NCI-H345 (cell line): ENCODE data around the gene LRTM2.

ENCODE experiments used
- DNase-seq: peaks from one replicate; lab custom pipeline; 2025; lab: John Stamatoyannopoulos, UW

Gene LRTM2

DNA sequence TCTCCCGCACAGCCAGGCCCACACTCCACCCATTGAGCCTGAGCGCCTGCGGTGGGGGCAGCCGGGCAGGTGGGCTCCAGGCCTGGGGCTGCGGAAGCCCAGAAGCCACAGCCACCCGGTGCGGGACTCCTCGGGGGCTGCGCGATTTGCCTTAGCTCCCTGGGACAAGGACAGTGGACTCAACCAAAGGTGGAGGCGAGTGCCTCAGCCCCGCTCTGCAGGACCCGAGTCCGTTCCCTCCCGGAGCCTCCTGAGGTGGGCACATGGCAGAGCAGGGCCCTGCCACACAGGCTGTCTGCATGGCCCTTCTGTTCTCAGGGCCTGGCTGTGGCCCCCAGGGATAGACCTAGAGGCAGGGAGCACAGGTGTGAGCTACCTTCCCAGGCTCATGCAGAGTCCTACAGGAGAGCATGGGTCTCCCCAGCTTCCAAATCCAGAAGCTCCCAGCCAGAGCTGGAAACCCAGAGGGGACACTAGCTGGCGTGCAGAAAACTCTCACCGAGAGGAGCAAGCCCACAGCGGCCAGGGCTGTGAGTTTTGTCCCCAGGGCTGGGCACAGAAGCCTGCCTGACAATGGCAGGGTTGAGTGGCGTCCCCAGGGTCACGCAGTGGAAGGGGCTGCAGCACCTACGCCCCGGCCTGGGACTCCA, 22.2 kb upstream of the LRTM2 start:
- DNase-seq = no peak

DNA sequence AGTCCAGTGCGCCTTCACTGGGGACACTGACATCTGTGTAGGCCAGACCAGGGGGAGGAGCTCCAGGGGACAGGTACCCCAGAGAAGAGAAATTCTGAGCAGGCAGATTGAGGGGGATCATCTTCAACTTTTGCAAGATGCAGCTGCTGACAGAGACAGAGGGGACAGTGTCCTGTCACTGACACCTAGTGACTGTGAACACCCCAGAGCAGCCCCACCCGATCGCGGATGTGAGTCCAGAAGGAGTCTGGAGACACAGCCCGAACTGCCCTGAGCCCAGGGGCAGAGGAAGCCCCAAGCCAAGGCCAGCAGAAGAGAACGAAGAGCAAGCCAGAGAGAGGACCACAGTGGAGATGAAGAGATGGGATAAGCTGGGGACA, 21.7 kb upstream of the LRTM2 start:
- DNase-seq = no peak

DNA sequence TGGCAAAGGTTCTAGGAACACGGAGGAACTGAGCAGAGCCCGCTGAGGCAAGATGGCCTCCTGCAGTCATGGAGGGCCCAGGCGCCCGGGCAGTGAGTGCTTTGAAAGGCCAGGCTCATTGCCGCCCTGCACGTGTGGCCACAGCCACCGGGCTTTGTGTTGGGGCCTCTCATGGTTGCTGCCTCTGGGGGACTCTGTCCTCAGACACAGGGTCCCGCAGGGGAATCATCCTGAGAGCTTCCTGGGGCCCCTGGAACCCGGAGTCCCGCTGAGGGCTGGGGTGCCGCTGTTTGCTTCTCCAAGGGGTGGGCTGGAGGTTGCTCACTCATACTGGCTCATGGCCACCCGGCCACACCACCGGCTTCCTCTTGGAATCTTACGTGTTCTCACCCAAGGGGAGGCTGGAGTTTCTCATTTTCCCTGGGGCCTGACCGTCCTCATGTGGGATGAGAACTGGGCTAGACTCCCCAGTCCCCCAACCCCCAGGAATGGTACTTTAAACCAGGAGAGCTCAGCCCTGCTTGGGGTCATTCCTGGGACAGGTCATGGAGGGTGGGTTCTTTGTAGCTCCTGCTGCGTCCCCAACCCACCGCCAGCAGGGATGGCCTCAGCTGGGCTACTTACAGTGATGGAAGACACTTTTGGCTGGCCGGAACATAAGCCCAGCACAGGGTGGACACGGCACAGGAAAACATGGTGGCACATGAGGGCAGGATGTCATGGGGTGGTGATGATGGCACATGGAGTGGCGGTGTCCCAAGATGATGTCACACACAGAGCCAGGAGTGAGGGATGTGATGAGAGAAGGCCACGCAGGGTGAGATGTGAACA, 21.1 kb upstream of the LRTM2 start:
- DNase-seq = no peak

DNA sequence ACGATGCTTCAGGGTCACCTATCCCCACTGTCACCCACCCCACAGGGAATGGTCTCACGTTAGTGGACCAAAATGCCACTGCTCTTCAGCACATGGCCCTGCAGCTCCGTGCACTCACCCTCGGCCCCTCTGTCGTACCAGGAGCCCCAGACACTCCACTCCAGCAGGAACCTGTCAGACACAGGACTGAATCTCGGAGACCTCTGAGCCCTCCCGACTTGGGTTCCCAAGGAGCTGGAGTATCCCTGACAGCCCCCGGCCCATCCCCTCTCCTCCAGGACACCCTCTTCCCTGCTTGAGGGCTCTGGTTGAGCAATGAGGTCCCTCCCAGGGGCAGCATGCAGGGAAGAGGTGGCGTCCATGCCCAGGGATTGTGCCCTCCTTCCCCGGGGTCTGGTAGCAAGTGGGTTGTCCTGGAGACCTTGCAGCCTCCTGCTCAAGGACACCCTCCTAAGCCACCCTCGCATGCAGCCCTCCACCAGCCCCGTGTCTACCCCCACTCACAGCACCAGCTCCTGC, 20.4 kb upstream of the LRTM2 start:
- no peak for DNase-seq

DNA sequence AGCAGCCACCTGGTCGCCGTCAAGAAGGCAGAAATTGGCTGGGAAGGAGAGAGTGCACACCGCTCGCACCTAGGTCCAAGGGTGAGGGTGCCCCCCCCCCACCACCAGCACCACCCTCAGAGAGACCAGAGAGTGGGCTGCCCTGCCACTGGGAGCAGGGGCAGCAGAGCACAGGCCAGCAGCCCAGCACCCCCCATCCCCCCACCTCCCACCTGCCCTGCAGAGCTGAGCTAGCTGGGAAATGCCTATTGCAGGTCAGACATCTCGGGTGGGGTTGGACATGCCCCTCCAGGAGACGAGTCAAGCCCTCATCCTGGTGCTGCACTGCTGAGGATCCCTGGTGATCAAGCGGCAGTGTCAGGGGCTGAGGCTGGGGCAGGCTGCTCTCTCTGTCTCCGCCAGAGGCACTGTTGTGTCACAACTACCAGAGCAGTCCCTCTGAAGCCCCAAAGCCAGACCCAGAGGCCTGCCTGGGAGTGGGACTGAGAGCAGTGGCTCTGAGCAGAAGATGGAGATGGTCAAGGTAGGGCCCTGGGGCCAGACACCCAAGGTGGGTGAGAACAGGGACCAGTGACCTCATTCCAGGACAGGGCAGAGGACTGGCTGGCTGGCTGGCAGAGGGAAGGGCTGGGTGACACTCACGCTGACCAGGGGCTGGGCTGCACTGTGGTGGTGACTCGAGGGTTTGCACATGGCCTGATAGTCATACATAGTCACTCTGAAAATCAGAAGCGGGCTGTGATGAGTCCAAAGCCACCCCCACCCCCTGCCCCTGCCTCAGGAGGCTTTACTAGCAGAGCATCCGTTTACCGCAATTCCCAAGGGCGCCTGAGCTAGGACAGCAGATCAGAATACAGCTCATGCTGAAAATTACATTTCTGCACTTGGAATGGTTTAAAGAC, 19.7 kb upstream of the LRTM2 start:
- DNase-seq = no peak

DNA sequence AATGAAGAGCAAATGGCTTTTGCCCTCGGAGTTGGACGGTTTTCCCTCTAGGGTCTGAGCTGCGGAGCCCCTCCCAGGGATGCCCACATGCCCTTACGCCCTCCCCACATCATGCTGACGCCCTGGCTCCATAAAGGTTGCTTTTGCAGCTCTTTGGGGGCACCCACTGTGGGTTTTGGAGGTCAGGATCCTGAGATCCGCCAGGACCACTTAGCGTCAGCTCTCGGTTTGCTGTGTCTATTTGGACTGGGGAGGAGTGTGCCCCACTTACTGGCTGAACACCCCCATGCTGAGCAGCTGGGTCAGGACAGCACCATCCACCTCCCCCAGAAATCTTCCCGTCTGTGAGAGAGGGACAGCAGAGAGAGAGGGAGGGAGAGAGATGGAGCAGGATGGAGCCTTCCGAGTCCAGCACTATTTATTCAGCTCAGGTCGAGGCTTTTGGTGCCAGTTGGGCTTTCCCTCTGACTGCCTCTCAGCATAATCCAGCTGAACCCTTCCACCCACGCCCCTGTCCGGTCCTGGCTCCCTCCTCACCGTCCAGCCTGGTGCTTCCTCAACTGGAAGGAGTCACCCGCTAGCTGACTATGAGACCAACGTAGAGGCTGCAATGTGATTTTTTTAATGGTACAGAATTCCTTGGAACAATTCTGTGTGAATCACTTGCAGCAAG, 18.9 kb upstream of the LRTM2 start:
- no peak for DNase-seq

DNA sequence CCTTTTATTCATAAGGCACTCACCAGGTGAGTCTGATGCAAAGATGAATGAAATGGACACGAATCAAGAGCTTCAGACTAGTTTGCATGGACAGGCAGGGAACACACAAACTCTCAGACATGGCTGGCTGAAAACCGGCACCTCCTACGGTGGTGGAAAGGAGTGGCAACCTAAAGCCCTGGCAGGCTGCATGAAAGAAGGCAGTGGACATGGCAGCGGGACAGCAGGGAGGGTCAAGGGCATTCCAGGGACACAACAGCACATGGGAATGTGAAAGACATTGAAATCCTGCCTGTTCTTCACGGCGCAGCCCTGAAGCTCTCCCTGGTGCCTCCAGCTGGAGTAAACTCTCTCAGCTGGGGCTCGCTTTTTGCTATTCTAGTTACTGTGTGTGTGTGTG, 16.6 kb upstream of the LRTM2 start:
- DNase-seq = no peak

DNA sequence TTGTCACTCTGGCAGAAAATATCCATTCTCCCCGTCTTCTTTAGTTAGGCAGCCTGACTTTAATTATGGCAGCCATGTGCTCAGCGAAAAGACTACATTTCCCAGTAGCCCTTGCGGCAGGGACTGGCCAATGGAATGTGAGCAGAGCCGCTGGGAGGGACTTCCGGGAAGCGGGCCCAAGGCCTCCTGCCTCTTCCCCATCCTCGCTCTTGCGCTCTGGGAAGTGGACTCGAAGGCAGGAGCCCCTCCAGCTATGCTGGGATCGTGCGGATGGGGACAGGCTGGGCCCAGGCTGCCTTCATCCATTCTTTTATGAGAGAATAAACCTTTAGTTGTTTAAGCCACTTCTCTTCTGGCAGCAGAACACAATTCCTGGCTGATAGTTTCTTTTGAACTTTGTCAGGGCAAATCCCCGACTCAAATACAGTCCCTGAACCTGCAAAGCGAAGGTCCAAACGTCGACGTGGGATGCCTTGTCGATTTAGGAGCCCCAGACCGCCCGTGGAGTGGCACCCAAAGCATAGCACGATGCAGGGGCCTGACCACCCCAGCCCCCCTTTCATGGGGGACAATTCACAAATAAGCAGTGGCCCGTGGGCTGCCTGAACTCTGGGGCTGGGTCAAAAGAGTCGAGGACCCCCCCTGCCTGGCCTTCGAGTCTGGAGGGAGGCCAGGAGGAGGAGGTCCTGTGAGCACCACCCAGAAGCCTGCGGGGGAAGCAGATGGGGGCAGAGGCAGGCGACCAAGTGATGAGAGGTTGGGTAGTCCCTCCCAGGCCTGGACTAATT, 15.6 kb upstream of the LRTM2 start:
- peak; percentile 52 for DNase-seq

DNA sequence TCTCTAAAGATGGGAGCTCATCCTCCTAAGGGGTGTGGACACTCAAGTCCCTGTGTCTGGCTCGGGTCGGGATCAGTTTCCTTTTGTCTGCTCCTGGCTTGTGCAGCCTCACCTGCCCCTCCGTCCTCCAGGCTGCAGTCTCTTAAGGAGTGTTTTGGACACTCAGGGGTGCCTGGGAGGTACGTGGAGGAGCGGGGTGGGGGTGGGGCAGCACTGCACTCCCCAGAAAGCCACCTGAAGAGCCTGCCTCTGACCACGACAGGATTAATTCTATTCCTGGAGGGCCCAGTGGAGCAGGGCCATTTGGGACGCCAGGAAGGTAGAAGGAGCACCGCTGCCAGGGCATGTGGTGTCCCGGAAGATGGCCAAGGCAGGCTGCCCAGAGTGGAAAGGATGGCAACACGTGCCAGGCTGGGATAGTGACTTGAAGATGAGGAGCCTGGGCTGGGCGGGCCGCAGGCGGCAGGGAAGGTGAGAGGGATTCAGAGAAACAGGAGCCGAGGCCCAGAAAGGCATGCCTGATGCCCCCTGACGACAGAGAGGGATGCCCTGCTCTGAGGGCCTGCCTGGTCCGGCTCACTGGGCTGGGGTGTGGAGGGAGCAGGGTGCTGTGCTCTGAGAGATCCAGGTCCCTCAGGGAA, 14.8 kb upstream of the LRTM2 start:
- no peak for DNase-seq

DNA sequence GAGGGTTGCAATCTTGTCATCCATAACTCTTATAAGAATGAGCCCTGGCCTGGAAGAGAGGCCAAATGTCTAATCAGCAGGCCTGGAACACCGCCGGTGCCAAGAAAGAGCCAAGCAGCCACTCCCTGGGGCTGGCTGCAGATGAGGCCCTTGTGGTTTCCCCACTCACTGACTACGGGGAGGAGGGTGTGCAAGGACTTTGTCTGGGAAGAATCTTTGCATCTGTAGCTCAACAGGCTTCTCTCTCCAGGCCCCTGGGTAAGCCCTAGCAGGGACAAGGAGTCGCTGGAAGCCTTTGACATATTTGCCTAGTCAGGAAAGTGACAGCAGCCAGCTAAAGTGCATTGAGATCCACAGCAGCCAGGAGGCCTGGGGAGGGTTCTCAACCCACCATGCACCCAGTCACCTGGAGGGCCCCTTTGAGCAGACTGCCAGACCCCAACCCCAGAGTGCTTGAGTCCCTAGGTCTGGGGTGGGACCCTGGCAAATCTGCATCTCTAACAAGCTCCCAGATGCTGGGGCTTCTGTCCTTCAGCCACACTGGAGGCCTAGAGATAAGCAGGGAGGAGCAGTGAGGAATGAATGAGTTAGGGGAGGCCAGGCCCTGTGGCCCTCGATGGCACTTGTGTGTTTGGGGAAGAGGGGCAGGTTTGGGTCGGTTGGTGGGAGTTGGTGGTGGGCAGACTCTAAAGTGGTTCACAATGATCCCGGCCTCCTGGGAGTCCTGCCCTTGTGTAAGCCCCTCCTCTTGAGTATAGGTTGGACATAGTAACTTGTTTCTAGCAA, 13.9 kb upstream of the LRTM2 start:
- no peak for DNase-seq

DNA sequence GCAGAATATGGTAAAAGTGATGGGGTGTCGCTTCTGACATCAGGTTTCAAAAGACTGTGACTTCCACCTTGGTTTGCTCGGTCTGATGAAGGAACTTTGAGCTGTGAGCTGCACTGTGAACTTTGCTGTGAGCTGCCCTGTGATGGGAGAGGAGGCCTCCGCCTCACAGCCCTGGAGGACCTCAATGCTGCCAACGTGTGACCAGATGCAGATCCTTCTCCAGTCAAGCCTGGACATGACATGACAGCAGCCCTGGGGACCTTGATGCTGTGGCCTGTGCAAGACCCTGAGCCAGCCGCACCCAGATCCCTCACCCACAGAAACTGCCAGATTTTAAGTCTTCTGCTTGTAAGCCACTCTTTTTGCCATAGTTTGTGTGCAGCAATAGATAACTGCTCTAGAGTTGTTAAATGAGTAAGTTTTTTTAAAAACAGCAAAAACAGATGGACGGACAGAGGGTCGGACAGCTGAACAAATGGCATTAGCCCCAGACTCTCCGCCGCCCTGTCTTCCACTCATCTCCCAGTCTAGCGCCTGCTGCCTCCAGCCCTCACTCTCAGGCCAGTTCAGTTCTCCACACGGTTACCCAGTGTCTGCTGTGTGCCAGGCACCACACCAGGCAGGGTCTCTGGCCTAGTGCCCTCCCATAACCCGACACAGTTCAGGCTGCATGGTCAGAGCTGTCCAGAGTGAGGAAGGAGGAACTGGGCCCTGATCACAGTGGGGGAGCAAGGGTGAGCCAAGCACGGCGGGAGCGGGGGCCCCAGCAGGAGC, 13.1 kb upstream of the LRTM2 start:
- no peak for DNase-seq

DNA sequence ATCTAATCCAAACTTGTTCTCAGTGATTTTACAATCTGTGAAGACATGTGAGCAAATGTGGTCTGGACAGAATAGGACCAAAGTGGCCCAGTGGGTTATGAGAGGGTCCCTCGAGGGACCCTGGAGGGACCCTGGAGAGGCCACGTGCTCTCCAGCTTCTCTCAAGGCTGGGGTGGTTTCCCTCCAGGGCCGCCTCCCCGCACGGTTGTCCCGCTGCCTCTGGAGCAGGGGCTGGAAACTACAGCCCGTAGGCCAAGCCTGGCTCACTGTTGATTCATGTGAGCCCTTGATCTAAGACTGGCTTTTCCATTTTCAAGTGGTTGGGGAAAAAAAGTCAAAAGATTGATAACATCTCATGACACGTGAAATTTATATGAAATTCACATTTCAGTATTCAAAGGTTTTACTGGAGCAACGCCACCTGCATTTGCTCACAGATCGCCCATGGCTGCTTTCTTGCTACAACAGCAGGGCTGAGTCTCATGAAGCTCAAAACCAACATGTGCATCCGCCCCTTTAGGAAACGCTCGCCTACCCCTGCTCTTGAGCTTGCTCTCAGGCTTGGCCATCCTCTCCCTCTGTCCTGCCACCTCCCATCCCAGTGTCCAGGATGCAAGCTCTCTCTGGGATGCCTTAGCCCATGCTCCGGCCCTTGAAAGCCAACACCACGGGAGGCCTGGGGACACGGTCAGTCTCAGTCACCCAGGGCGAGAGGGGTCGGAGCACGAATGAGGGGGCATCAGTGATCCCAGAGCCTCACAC, 12.1 kb upstream of the LRTM2 start:
- no peak for DNase-seq

DNA sequence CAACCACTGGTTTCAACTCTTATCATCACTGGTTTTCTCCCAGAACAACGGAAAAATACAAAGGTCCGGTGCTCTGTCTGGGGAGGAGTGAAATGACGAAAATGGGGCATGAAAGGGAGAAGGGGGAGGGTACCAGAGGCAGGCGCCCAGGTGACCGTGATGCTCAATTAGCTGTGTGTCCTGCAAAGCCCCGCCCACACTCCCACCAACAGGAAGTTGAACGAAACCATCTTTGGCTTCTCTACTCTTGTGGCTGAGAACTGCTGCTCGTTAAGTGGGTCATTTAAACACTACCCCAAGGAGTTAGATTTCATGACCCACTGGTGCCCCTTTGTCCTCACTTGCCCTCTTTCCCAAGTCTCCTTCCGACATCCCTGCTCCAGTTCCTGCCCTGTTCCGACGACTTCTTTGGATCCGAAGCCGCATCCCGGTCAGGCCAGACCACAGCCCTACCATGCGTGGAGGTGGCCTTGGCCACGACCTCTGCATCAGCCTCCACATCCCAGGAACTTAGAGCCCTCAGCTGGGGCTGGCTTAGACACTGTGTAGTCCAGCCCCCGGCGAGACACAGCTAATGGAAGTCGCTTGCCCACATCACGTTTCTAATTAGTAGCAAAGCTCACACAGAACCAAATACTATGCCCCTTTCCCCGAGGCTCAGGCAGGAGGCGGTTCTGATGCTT, 11.4 kb upstream of the LRTM2 start:
- no peak for DNase-seq

DNA sequence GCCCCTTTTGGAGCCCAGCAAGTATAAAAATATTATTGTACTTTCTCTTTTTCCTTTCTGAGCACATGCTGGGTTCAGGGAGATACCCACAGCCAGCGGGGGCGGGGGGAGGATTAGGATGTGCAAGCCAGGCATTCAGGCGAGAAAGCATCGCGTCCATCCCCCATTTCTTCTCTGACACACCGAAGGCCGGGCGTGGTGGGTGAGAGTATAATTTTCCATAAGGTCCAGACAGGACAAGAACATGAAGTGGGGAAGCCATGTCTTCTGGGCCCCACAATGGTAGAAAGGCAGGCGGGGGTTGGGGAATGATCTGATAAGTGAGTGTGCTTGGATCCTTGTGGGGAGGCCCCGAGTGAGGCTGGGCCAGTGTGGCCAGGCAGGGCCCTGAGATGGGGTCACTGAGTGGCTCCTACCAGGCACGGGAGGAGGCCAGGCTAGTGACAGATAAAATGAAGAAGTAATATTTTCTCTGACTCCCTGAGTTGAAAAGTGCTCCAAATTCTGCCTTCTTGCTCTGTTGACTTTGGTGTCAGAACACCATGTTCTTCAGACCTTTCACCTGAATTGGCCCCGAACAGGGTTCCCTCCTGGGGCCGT, 10.7 kb upstream of the LRTM2 start:
- DNase-seq = no peak

DNA sequence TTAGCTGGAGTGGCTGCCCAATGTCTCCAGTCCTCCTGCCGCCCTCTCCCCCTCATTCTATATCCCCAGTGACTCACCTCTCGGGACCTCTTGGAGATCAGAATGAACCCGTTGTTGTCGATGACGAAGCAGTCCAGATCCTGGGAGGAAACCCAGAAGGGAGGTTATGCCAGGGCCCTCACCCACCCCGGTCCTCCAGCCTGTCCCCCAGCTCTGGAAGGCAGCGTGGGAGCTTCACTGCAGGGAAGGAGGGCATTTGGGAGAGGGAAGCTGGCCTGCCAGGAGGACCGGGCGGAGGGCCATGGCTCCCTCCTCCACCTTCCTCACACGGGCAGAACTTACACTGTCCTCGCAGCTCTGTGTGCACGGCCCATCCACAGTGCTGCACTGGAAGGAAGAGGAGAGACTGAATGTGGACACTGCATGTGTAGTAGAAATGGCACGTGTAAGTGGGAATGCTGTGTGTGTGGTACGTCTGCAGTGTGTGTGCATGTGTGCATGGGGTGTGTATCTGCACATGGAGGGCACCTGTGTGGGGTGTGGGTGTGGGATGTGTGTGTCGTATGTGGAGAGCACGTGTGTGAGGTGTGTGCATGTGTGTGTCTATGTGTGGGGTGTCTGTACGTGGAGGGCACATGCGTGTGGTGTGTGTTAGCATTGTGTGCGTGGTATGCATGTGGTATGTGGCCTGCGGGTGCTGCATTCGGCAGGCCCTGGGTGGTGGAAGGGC, 10.0 kb upstream of the LRTM2 start:
- DNase-seq = no peak

DNA sequence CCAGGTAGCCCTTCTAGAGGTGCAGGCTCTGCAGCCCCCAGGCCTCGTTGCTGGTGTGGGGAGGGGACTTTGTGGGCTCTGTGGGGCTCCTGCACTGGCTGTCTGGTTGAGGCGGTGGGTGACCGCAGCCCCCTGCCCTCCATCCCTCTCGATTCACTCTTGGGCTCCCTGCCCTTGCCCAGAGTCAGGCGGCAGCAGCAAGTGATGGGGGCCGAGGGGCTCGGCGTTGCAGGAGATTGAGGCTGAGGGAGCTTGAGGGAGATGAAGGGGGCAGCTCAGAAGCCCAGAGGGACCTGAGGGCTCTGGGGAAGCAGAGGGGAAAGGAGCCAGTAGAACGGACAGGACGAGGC, 9.5 kb upstream of the LRTM2 start:
- DNase-seq = no peak
